ENCODE data around the gene NECAB3. TPM values are rescaled to one million over a fixed set of nuclear protein-coding genes. Genes with fewer than 3 reads are reported as not detected.

The NECAB3 gene
- total and polyA plus RNA-seq, 2 donors (not counting 1 experiment from before 2014, with no cell fraction given) = 8.5 to 11.8 TPM

DNA sequence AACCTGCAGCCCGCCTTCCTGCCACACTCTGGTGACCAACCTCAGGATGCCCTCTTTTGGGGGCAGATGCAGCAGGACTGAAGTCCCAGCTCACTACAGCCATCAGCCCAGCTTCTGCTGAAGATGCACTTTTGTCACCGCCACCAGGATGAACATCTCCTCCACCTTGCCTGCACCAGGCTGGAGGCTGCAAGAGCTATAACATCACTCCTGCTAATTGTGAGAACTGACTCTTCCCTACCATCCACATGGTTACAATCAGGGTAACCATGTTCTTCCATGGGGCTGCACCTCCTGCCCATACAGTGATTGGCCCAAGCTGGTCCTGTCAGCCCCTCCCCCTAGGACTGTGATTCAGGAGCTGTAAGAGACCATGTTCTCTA lies 9.5 kb downstream of the NECAB3 start:
- Mint-ChIP-seq H3K27ac (peak overlapping the region; percentile 85), H3K4me1 (peaks cover 34% of the 10 kb centered on the region), H3K4me3 (peak overlapping the region; percentile 87), H3K27me3 (no peaks in the 10 kb centered on the region), H3K9me3 (ENCODE audit: insufficient read depth) (no peaks in the 10 kb centered on the region)
- WGBS (ENCODE audit: insufficient coverage) = 100% methylated on average over 2 of the region's 2 CpGs
- DNase-seq = peak; percentile 44
- no peaks in the 10 kb centered on the region for H4K20me1 ChIP-seq (ENCODE audit: control insufficient read depth, insufficient read depth, low read length, poor library complexity, severe bottlenecking)
- no peak overlapping the region for H3K4me3 ChIP-seq (ENCODE audit: control extremely low read depth in 1 of 5, extremely low read depth in 1 of 5, insufficient read depth in 1 of 5, low read depth in 2 of 5, low read length in 4 of 5)
- H3K36me3 ChIP-seq (replicated peaks in 1 of 2; ENCODE audit: control extremely low read depth in 1 of 2, control insufficient read depth in 1 of 2, extremely low read depth in 1 of 2, insufficient read depth in 2 of 2, low read length in 1 of 2) = no peaks in the 10 kb centered on the region
- intact Hi-C loops (cut with micrococcal nuclease) = loop anchor here (5.0 kb wide), 4 partner anchors 107 to 448 kb away; partner anchors contain the start of genes EIF2S2 and RALY
- H3K9ac ChIP-seq (ENCODE audit: low read length) = no peak overlapping the region
- ATAC-seq (ENCODE audit: low read depth) = no peak
- H3K27me3 ChIP-seq (replicated peaks in 1 of 4; ENCODE audit: control extremely low read depth in 1 of 4, control insufficient read depth in 3 of 4, insufficient read depth in 4 of 4, low read length in 3 of 4) = no peaks in the 10 kb centered on the region
- no peak overlapping the region for H2AFZ ChIP-seq (ENCODE audit: insufficient read depth, low read depth, low read length, poor library complexity, severe bottlenecking)
- H3K79me2 ChIP-seq (ENCODE audit: control insufficient read depth, insufficient read depth, low read length) = peaks cover 6% of the 10 kb centered on the region
- ChIA-PET CTCF (interaction anchor here (0.5 to 2.8 kb wide), 4 partner anchors 11 to 444 kb away, joined by 3 to 20 read pairs (median 6); no protein-coding TSS in a partner anchor), POLR2A (interaction anchor here (1.0 to 1.5 kb wide), 4 partner anchors 15 to 328 kb away, joined by 3 to 5 read pairs (median 4); partner anchors contain the start of gene ZNF341)
- peak overlapping the region; percentile 90 for H3K4me2 ChIP-seq (replicated peaks; ENCODE audit: low read depth, low read length, poor library complexity, severe bottlenecking)
- TF ChIP-seq, protein P1, sequence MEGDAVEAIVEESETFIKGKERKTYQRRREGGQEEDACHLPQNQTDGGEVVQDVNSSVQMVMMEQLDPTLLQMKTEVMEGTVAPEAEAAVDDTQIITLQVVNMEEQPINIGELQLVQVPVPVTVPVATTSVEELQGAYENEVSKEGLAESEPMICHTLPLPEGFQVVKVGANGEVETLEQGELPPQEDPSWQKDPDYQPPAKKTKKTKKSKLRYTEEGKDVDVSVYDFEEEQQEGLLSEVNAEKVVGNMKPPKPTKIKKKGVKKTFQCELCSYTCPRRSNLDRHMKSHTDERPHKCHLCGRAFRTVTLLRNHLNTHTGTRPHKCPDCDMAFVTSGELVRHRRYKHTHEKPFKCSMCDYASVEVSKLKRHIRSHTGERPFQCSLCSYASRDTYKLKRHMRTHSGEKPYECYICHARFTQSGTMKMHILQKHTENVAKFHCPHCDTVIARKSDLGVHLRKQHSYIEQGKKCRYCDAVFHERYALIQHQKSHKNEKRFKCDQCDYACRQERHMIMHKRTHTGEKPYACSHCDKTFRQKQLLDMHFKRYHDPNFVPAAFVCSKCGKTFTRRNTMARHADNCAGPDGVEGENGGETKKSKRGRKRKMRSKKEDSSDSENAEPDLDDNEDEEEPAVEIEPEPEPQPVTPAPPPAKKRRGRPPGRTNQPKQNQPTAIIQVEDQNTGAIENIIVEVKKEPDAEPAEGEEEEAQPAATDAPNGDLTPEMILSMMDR (IDR thresholded peaks at IDR 0.05) = no peak
- no peak for TF ChIP-seq EZH2 (IDR thresholded peaks at IDR 0.05; ENCODE audit: borderline replicate concordance, insufficient read depth, low read depth, low read length, poor library complexity, severe bottlenecking)
- peaks cover 18 to 44% of the 10 kb centered on the region in 2 donors for H3K4me1 ChIP-seq (ENCODE audit: control insufficient read depth in 2 of 2, insufficient read depth in 2 of 2, low read length in 2 of 2)
- no peaks in the 10 kb centered on the region for H3K9me3 ChIP-seq (ENCODE audit: control extremely low read depth in 1 of 3, control insufficient read depth in 2 of 3, insufficient read depth in 1 of 3, low read length in 2 of 3)
- no peak overlapping the region for H3K27ac ChIP-seq (ENCODE audit: low read length in 2 of 2)

DNA sequence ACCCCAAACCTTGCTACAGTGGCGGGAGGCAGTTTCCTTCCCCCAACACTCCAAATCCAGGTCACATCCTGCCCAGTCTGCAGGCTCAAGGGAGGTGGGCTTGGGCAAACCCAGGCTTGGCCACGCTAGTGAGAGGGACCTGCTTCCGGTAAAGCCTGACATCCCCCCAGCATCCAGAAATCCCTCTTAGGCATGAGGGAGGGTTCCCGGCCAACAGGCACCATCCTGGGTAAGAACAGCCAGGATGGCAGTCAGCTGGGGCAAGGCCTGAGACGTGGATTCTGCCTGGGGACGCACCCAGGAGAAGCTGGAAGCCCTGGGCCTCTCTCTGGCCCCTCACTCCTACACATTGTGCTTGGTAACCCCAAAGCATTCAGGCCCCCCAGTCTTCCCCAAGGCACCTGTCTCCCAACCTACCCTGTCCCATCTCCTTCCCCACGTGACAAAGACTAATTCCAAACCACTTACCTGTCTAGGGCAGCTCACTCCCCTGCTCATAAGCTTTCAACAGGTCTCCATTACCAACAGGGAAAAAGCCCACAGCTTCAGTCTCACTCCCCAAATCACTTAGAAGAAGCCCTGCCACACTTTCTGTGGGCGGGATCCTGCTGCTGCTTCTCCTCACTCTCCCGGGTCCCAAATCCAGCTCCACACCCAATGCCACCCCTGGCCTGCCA lies 10.0 kb downstream of the NECAB3 start:
- Histone ChIP-seq H3K27me3 (replicated peaks in 1 of 4; ENCODE audit: control extremely low read depth in 1 of 4, control insufficient read depth in 3 of 4, insufficient read depth in 4 of 4, low read length in 3 of 4) (no peaks in the 10 kb centered on the region), H2AFZ (ENCODE audit: insufficient read depth, low read depth, low read length, poor library complexity, severe bottlenecking) (peak overlapping the region; percentile 95), H3K36me3 (replicated peaks in 1 of 2; ENCODE audit: control extremely low read depth in 1 of 2, control insufficient read depth in 1 of 2, extremely low read depth in 1 of 2, insufficient read depth in 2 of 2, low read length in 1 of 2) (no peaks in the 10 kb centered on the region), H3K9ac (ENCODE audit: low read length) (peak overlapping the region; percentile 74), H3K27ac (ENCODE audit: low read length in 2 of 2) (peak overlapping the region; percentile 77 to 79), H3K4me2 (replicated peaks; ENCODE audit: low read depth, low read length, poor library complexity, severe bottlenecking) (peak overlapping the region; percentile 90), H4K20me1 (ENCODE audit: control insufficient read depth, insufficient read depth, low read length, poor library complexity, severe bottlenecking) (no peaks in the 10 kb centered on the region), H3K4me3 (ENCODE audit: control extremely low read depth in 1 of 5, extremely low read depth in 1 of 5, insufficient read depth in 1 of 5, low read depth in 2 of 5, low read length in 4 of 5) (peak overlapping the region; percentile 52 to 77 (median 67)), H3K79me2 (ENCODE audit: control insufficient read depth, insufficient read depth, low read length) (peaks cover 6% of the 10 kb centered on the region), H3K4me1 (ENCODE audit: control insufficient read depth in 2 of 2, insufficient read depth in 2 of 2, low read length in 2 of 2) (peaks cover 18 to 43% of the 10 kb centered on the region in 2 donors), H3K9me3 (ENCODE audit: control extremely low read depth in 1 of 3, control insufficient read depth in 2 of 3, insufficient read depth in 1 of 3, low read length in 2 of 3) (no peaks in the 10 kb centered on the region)
- no peak for DNase-seq
- ChIA-PET CTCF (interaction anchor here (0.5 to 2.8 kb wide), 8 partner anchors 11 to 444 kb away, joined by 3 to 20 read pairs (median 4); partner anchors contain the start of gene SNTA1), POLR2A (interaction anchor here (0.9 to 1.5 kb wide), 6 partner anchors 16 to 329 kb away, joined by 3 to 5 read pairs (median 3); partner anchors contain the start of genes CBFA2T2 and ZNF341)
- peak overlapping the region; percentile 85 for H3K27ac Mint-ChIP-seq
- intact Hi-C loops (cut with micrococcal nuclease) = loop anchor here (5.0 kb wide), 1 partner anchor 448 kb away; the partner anchor contains the start of gene EIF2S2
- H3K27me3 Mint-ChIP-seq = no peaks in the 10 kb centered on the region
- 87% methylated on average over 6 of the region's 9 CpGs for WGBS (ENCODE audit: insufficient coverage)
- TF ChIP-seq, protein P1 (IDR thresholded peaks at IDR 0.05) = no peak
- TF ChIP-seq EZH2 (IDR thresholded peaks at IDR 0.05; ENCODE audit: borderline replicate concordance, insufficient read depth, low read depth, low read length, poor library complexity, severe bottlenecking) = no peak
- H3K4me3 Mint-ChIP-seq = peak overlapping the region; percentile 87
- ATAC-seq (ENCODE audit: low read depth) = no peak
- peaks cover 34% of the 10 kb centered on the region for H3K4me1 Mint-ChIP-seq
- no peaks in the 10 kb centered on the region for H3K9me3 Mint-ChIP-seq (ENCODE audit: insufficient read depth)

All from B cell (primary cell).